WI38 (cell line): ENCODE measurements around the gene ZNF236.

ENCODE experiments used
- H3K4me3 ChIP-seq: 2 replicates; pipeline ENCODE4 v1.5.1; 2011; ENCODE audit warnings: low read depth, mild to moderate bottlenecking, control low read depth, low read length
- CTCF ChIP-seq: IDR thresholded peaks from 2 replicates; pipeline ENCODE4 v1.5.1; 2012; ENCODE audit warnings: low read depth, mild to moderate bottlenecking, control low read depth, low read length

ZNF236 gene

GRCh38 chr18:76967721-76968472, 145.5 kb downstream of the ZNF236 start:
- H3K4me3 ChIP-seq, result no peak overlapping the region
- TF ChIP-seq CTCF, result no peak

- no peak for TF ChIP-seq CTCF
- no peak overlapping the region for H3K4me3 ChIP-seq
These were observed 148.6 kb downstream of the ZNF236 start for GRCh38 chr18:76970770-76971559.

- no peak overlapping the region for H3K4me3 ChIP-seq
- no peak for TF ChIP-seq CTCF
These were observed 149.9 kb downstream of the ZNF236 start for GRCh38 chr18:76972241-76972640.

GRCh38 chr18:76972846-76973519, 150.6 kb downstream of the ZNF236 start:
- H3K4me3 ChIP-seq, result no peak overlapping the region
- no peak for TF ChIP-seq CTCF

- TF ChIP-seq CTCF, result no peak
- no peak overlapping the region for H3K4me3 ChIP-seq
These were observed 151.3 kb downstream of the ZNF236 start for GRCh38 chr18:76973520-76974266.

- no peak for TF ChIP-seq CTCF
- H3K4me3 ChIP-seq, result no peak overlapping the region
These were observed 152.0 kb downstream of the ZNF236 start for GRCh38 chr18:76974386-76974785.
